Measurements from ENCODE around the gene MXD1.

DNA sequence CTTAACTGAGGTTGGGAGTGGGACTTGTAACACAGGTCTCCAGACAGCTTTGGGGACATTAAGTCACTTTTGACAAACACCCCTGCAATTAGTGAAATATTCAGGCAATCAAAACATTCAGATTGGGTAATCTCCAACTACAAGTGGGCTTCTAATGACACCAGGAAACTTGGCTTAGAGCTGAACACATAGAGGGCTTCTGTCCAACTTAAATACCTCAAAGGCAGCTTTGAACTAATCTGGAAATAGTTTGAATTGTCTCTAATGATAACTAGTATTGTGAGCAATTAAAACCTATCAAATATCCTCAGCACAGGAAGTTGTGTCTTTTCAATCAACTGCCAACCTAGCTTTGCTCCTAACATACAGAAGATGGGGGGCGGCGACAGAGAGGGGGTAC, 51.6 kb downstream of the MXD1 start:
- TF ChIP-seq, protein P1, sequence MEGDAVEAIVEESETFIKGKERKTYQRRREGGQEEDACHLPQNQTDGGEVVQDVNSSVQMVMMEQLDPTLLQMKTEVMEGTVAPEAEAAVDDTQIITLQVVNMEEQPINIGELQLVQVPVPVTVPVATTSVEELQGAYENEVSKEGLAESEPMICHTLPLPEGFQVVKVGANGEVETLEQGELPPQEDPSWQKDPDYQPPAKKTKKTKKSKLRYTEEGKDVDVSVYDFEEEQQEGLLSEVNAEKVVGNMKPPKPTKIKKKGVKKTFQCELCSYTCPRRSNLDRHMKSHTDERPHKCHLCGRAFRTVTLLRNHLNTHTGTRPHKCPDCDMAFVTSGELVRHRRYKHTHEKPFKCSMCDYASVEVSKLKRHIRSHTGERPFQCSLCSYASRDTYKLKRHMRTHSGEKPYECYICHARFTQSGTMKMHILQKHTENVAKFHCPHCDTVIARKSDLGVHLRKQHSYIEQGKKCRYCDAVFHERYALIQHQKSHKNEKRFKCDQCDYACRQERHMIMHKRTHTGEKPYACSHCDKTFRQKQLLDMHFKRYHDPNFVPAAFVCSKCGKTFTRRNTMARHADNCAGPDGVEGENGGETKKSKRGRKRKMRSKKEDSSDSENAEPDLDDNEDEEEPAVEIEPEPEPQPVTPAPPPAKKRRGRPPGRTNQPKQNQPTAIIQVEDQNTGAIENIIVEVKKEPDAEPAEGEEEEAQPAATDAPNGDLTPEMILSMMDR (IDR thresholded peaks at IDR 0.05), result no peak
- no peak for TF ChIP-seq EP300 (IDR thresholded peaks at IDR 0.05)
- TF ChIP-seq POLR2A (IDR thresholded peaks at IDR 0.05), result no peak

Data from sigmoid colon (tissue), 4 donors.